NCI-H2196 (cell line): ENCODE data around the gene SLC7A9.

Experiments
- DNase-seq: peaks from one replicate; lab custom pipeline; 2025; ENCODE audit not compliant: unreplicated experiment; lab: John Stamatoyannopoulos, UW

SLC7A9 gene

DNA sequence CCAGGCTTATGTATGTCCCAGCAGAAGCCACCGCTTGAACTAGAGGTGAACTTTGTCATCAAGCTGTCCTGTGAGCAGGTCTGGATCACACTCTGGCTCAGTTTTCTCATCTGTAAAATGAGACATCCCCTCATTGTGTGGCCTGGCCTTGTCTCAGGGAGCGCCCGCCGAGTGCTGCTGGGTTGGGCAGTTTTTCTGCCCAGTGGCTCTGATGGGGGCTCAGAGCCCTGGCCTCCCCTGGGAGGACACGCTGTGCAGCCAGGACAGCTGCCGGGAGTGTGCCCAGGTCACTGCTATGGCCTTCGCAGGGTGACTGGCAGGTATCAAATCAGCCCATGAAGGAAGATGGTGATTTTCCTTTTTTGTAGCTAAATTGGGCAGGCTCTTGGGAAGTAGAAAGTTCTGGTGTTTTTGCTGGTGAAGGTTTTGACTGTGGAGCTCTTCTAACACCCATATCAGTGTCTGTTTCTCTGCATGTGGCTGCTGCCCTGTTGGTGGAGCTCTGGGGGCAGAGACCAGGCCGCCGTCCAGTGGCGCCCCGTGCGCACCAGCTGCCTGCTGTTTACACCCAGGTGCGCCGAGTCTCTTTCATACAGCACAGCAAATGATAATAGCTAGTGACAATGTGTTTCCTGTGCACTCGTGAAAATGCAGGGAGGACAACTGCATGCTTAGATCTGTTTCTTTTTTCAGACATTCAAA, 40.8 kb downstream of the SLC7A9 start:
- no peak for DNase-seq

DNA sequence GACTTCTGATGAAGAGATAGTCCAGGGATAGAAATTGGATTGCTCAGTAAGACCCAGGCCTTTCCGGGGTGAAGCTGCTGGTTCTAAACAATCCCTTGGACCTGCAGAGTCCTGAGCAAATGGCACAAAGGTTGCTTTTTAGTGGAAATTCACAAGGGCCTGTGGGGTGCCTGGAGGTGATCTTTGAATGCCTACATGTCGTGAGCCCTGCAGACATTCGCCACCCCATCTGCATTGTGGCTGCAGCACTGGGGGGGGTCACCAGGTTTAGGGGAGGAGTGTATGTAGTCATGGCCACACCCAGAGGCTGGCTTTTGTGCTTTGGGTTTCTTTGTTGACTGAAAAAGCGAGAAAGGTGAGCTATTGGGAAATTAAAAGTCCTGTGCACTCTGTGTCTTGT, 41.4 kb downstream of the SLC7A9 start:
- DNase-seq: no peak

DNA sequence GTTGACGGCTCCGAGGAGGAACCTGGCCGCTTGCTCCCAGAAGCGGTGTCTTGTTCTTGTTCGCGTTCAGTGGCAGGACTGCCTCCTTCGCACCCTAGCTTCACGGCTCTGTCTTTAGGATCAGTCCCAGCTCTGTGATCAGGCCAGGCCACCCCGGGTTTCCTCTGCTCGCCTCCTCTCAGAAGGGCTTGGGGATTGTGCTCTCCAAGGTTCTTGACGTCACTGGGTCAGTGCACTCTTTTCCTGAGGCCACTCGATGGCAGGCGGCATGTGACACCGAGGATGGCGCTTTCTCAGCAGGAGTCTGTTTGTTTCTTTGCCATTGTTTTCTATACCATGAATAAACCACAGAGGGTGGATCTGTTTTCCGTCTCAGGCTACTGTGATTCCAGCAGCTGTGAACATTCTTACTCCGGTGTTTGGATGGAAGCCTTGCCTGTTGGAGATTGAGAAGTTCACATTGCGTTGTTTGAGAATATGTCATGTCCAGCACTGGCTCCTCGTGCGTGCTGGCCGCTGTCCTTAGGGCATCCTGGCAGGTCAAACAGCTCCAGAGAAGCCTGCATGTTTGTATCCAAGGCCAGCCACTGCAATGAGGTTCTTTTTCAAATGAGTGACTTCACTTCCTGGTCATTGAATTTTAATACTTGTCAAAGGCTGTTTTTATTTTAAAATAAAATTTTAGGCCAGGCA, 44.5 kb downstream of the SLC7A9 start:
- no peak for DNase-seq

GRCh38 chr19:32824191-32824751, 45.3 kb downstream of the SLC7A9 start:
- DNase-seq: no peak

- DNase-seq: no peak
These were observed 45.8 kb downstream of the SLC7A9 start for GRCh38 chr19:32823747-32824102.

DNA sequence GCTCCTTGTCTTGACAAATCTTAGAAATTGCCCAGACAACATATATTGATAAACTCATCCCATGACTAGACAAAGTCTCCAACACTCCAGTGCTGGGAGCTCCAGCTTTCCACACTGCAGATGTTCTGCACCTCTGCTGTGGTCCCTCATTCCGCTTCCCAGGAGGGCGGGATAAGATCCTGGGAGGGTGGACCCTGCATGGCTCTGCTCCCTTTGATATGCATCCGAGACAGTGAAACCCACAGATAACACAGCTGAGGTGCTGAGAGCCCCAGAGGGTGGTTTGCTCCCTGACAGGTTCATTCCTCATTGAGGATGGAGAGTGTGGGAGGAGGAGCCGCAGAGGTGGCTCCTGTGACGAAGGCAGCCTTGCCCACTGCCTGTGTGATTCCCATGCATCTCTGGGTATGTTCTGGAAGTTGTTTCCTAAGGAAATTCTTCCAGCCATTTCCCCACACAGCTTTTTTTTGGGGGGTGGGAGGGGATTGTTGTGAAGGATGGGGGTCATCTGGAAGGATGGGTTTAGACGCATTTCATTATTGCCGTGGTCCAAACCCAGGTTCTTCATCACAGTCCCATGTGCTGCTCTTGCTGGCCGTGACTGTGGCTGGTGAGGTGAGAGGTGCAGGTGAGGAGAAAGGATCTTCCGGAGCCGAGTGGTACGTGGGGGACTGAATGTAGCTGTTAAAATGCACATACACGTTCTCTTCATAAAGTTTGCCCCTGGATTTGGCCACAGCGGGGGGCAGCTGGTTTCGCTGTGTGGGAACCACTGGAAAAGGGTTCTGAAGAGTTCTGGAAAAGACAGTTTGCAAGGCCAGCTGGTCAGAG, 46.4 kb downstream of the SLC7A9 start:
- DNase-seq: no peak

DNA sequence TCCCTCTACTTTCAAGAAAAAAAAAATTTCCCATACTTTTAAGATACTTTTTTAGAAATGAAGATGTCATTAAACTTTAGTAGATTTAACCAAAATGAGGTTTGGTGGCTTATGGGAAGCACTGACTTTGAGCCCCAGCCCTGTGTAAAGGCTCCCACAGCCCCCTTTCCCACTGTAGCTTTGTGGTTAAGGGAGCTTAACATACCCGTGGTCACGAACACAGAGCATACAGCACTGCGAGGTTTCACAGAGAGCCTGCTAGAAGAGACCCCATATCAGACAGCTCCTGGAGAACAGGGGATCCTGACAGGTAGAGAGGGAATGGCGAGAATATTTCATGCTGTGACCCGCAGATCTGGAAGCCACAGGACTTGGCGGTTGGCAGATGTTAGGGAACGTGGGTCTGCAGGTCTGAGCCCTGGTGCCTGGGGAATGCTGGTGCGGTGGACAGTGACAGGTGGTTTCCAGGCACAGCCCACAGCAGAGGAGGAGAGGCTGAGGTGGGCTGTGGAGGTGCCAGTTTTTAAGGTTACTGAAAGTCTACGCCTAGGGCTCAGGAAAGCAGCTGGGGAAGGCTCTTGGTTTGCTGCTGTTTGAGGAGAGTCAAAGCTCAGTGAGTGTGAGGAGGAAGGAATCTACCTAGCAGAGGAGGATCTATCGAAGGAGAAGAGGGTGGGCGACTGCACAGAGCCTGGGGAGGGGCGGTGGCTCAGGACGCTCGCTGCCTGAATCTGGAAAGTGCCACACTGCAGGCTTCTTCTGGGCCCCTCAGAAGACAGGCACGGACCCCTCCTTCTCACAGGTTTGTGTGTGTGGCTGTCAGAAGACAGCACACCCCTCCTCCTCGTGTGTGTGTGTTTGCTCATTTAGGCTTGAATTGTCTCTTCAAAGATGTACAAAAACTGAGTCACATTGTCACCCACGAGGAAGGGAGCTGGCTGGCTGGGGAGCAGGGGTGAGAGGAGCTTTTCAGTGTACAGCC, 49.9 kb downstream of the SLC7A9 start:
- DNase-seq: no peak

DNA sequence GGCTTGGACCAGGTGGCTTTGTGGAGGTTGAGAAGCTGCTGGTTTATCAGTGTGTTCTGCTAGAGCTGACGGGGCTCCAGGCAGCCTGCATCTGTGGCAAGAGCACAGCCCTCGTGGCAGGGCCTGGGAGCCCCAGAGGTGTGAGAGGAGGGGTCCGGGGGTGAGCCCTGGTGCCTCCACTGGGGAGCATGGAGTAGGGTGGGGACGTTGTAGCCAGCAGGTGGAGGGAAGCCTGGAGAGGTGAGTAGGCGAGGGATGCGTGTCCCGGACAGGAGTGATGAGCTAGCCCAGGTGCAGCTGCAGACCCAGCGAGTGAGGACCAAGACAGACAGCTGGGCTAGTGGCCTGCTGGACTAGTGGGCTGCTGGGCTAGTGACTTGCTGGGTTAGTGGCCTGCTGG, 51.0 kb downstream of the SLC7A9 start:
- no peak for DNase-seq

DNA sequence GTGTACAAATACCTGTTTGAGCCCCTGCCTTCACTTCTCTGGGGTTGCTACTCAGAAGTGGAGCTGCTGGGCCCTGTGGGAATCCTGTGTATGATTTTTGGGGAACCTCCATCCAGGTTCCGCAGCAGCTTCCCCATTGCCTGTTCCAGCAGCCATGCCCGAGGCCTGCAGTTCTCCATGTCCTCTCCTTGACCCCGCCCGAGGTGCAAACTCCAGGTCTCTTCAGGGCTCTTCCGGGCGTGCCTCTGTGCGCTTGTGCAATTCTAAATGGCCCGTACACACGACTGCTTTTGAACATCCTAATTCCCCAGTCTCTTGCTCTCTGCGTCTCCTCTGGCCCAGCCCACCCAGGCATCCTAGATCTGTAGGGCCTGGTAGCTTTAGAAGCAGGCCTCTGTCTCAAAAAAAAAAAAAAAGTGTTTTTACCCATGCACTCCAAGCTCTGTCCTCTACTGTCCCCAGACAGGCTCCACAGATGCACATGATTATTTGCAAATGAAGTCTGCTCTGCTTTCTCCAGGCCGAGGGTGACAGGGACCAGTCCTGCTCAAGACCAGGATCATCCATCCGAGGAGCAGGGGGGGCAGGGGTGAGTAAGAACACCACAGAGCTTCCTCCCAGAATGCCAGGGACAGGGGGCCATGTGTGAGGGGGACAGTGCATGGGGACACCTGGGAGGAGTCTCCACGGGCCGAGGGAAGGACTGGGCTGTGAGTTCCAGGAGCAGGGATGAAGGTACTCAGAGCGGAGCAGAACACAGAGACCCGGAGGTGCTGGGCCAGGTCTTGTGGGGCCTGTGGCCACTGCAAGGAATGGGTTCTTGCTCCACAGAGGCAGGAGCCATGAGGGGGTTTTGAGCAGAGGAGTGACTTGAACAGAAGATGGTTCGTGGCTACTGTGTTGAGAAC, 51.7 kb downstream of the SLC7A9 start:
- no peak for DNase-seq

- peak; percentile 13 for DNase-seq
These were observed 52.9 kb downstream of the SLC7A9 start for GRCh38 chr19:32816555-32817099.

GRCh38 chr19:32814624-32815023, 54.9 kb downstream of the SLC7A9 start:
- no peak for DNase-seq

- DNase-seq: no peak
These were observed 55.6 kb downstream of the SLC7A9 start for GRCh38 chr19:32813862-32814425.

- no peak for DNase-seq
These were observed 57.0 kb downstream of the SLC7A9 start for GRCh38 chr19:32812571-32812970.

GRCh38 chr19:32812036-32812435, 57.5 kb downstream of the SLC7A9 start:
- DNase-seq: no peak

DNA sequence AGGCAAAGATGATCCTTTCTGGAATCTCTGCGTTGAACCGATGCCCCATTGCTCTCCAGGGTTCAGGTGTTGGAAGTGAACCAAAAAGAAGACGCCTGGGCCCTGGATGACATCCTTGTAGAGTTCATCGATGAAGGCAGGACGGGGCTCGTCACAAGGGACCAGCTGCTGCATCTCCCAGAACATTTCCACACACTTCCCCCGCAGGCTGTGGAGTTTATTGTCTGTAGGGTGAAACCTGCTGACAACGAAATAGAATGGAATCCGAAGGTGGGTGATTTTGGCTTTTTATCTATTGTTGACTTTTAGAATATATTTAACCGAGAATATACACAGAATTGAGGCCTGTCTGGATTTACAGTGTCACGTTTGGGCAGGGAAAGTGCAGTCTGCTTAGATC, 58.4 kb downstream of the SLC7A9 start:
- no peak for DNase-seq

DNA sequence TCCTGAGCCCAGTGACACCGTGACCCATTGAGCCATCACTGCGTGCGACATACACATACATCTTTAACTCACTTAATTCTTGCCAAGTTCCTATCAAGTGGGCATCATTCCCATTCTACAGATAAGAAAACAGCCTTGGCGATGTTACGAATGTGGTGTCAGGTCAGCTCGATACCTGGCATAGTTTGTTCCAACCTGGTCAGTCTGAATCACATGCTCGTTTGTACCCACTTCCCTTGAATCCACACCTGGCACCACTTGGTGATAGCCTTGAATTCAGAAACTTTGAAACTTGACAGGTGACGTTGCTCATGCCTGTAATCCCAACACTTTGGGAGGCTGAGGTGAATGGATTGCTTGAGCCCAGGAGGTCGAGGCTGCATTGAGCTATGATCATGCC, 59.1 kb downstream of the SLC7A9 start:
- no peak for DNase-seq

DNA sequence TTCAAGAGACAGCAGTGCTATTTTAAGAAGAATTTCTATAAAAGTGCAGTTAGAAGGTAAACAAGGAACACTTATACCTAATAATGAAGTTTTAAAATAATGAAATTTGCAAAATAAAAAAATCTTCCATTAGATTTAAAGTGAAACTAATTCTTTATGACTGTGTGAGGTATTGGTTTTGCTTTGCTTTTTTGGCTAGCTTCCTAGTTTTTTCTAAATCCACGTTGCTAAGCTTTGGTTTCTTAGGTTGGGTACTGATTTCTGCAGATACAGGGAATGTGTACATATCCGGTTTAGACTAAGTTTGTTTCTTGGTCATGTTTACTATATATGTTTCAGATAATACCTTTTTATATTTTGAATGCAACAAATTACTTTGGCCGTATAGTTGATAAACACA, 59.8 kb downstream of the SLC7A9 start:
- DNase-seq: no peak

- no peak for DNase-seq
These were observed 60.3 kb downstream of the SLC7A9 start for GRCh38 chr19:32809254-32809653.

GRCh38 chr19:32808236-32808635, 61.3 kb downstream of the SLC7A9 start:
- no peak for DNase-seq
